HG03066 (cell line): ENCODE data around the gene LRRC7.
"Not testable (repeated sequence)": the region's sequence is repeated elsewhere in the genome, so short reads cannot be mapped to it uniquely, and the experiment has no call there.

Experiments
- ATAC-seq: cut with Tn5 transposase; IDR thresholded peaks from one replicate; pipeline ENCODE4 v1.9.1; 2021; ENCODE audit warnings: low read depth; ENCODE audit not compliant: unreplicated experiment

The LRRC7 gene

GRCh38 chr1:69691179-69691578 lies 123.5 kb downstream of the LRRC7 start:
- ATAC-seq: no peak

GRCh38 chr1:69693921-69694675 lies 126.4 kb downstream of the LRRC7 start:
- ATAC-seq: no peak

- no peak for ATAC-seq
Observed at GRCh38 chr1:69697340-69697739, 129.6 kb downstream of the LRRC7 start.

- ATAC-seq: no peak
Observed at GRCh38 chr1:69700770-69701169, 133.0 kb downstream of the LRRC7 start.

- no peak for ATAC-seq
Observed at GRCh38 chr1:69702085-69702484, 134.4 kb downstream of the LRRC7 start.

GRCh38 chr1:69706473-69706872 lies 138.8 kb downstream of the LRRC7 start:
- ATAC-seq: no peak

GRCh38 chr1:69707103-69707502 lies 139.4 kb downstream of the LRRC7 start:
- no peak for ATAC-seq

- no peak for ATAC-seq
Observed at GRCh38 chr1:69710484-69711189, 142.9 kb downstream of the LRRC7 start.

- ATAC-seq: no peak
Observed at GRCh38 chr1:69711190-69711930, 143.6 kb downstream of the LRRC7 start.

GRCh38 chr1:69717834-69718233 lies 150.1 kb downstream of the LRRC7 start:
- ATAC-seq: not testable (repeated sequence)

GRCh38 chr1:69728206-69728605 lies 160.5 kb downstream of the LRRC7 start:
- ATAC-seq: no peak

GRCh38 chr1:69733061-69733460 lies 165.3 kb downstream of the LRRC7 start:
- no peak for ATAC-seq

GRCh38 chr1:69737527-69738185 lies 169.9 kb downstream of the LRRC7 start:
- ATAC-seq: no peak

GRCh38 chr1:69738458-69739250 lies 170.9 kb downstream of the LRRC7 start:
- no peak for ATAC-seq

- ATAC-seq: no peak
Observed at GRCh38 chr1:69739251-69739605, 171.5 kb downstream of the LRRC7 start.

- ATAC-seq: no peak
Observed at GRCh38 chr1:69743146-69743545, 175.4 kb downstream of the LRRC7 start.

GRCh38 chr1:69744381-69744780 lies 176.7 kb downstream of the LRRC7 start:
- ATAC-seq: no peak

GRCh38 chr1:69747207-69747606 lies 179.5 kb downstream of the LRRC7 start:
- ATAC-seq: no peak

GRCh38 chr1:69750638-69751037 lies 182.9 kb downstream of the LRRC7 start:
- ATAC-seq: no peak

GRCh38 chr1:69752831-69753230 lies 185.1 kb downstream of the LRRC7 start:
- ATAC-seq: no peak
